ENCODE measurements around the gene DPP10. TPM values are rescaled to one million over a fixed set of nuclear protein-coding genes. Genes with fewer than 3 reads are reported as not detected.

Gene DPP10
- total and polyA plus RNA-seq, 10 of the 15 experiments (the other 5 are each of a cell fraction or from before 2014, with no cell fraction given): not detected

DNA sequence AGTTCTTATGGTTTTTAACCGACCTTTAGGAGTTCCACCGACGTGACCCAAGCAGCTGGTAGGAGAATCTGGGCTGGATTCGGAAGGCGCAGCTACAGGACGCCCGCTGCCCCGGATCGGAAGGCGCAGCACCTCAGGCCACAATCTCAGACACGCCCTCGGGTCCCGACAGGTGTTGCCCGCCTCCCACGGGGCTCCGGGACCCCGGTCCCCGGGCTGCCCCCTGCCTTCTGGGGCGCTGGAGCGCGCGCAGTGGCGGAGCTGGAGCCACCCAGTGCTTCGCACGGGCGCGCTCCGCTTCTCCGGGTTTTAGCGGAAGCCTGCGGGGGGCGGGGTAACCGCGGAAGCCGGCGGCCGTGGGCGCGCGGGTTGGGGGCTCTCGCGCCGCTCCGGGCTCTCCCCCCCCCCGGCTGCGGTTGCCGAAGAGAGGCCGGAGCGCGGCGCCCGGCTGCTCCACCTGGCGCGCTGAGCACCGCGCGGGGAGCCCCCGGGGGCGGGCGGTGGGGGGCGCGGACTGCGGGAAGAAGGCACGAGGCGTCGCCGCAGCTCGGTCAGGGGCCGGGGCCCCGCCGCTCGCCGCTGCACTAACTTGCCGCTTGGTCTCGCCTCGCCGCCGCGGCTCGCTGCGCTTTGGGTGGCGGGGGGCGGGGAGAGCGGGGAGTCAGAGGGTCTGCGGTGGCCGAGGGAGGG is 718.8 kb downstream of the DPP10 start:
- H3K4me3 ChIP-seq: no peak overlapping the region
- no peak overlapping the region for H3K9ac ChIP-seq (ENCODE audit: control insufficient read depth, insufficient read depth, low read length)
- SMC1A ChIA-PET (ENCODE audit: uncharacterized antibody, unreplicated experiment): no interaction called here
- H3K4me1 ChIP-seq (ENCODE audit: control insufficient read depth, insufficient read depth, low read length): no peaks in the 10 kb centered on the region
- no peak overlapping the region for H3K4me2 ChIP-seq (ENCODE audit: control insufficient read depth, insufficient read depth)
- H3K27ac ChIP-seq (ENCODE audit: control insufficient read depth, insufficient read depth): no peak overlapping the region
- FAIRE-seq (no peak), ATAC-seq (no peak), DNase-seq (ENCODE audit: low read depth, low spot score) (no peak)
- no peaks in the 10 kb centered on the region for H3K79me2 ChIP-seq (ENCODE audit: control insufficient read depth, insufficient read depth, low read length)
- RAD21 ChIA-PET (ENCODE audit: unreplicated experiment): no interaction called here
- in situ Hi-C loops (cut with MboI) (no loop called here), intact Hi-C loops (cut with micrococcal nuclease; ENCODE audit: unreplicated experiment) (loop anchor here (10.0 kb wide), 1 partner anchor 494 kb away; no protein-coding TSS in a partner anchor)
- POLR2A ChIA-PET: no interaction called here
- H4K20me1 ChIP-seq (ENCODE audit: control insufficient read depth, insufficient read depth): no peaks in the 10 kb centered on the region
- no peak for TF ChIP-seq EZH2 (IDR thresholded peaks at IDR 0.05; ENCODE audit: borderline replicate concordance, control insufficient read depth, low read depth, low read length)
- TF ChIP-seq EED (IDR thresholded peaks at IDR 0.05; ENCODE audit: low read depth): no peak
- TF ChIP-seq FOS (IDR thresholded peaks at IDR 0.05; ENCODE audit: borderline replicate concordance, extremely low read depth, insufficient read length): no peak
- TF ChIP-seq CHD1 (IDR thresholded peaks at IDR 0.05; ENCODE audit: low read depth, low read length): no peak
- TF ChIP-seq, protein P1, sequence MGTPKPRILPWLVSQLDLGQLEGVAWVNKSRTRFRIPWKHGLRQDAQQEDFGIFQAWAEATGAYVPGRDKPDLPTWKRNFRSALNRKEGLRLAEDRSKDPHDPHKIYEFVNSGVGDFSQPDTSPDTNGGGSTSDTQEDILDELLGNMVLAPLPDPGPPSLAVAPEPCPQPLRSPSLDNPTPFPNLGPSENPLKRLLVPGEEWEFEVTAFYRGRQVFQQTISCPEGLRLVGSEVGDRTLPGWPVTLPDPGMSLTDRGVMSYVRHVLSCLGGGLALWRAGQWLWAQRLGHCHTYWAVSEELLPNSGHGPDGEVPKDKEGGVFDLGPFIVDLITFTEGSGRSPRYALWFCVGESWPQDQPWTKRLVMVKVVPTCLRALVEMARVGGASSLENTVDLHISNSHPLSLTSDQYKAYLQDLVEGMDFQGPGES (IDR thresholded peaks at IDR 0.05): no peak
- TF ChIP-seq, protein P2, sequence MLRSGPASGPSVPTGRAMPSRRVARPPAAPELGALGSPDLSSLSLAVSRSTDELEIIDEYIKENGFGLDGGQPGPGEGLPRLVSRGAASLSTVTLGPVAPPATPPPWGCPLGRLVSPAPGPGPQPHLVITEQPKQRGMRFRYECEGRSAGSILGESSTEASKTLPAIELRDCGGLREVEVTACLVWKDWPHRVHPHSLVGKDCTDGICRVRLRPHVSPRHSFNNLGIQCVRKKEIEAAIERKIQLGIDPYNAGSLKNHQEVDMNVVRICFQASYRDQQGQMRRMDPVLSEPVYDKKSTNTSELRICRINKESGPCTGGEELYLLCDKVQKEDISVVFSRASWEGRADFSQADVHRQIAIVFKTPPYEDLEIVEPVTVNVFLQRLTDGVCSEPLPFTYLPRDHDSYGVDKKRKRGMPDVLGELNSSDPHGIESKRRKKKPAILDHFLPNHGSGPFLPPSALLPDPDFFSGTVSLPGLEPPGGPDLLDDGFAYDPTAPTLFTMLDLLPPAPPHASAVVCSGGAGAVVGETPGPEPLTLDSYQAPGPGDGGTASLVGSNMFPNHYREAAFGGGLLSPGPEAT (IDR thresholded peaks at IDR 0.05; ENCODE audit: low read depth): no peak
- TF ChIP-seq GABPA (IDR thresholded peaks at IDR 0.05; ENCODE audit: low read depth): no peak
- TF ChIP-seq RCOR1 (conservative IDR thresholded peaks at IDR 0.05; ENCODE audit: low read depth, low read length): no peak
- TF ChIP-seq WRNIP1 (IDR thresholded peaks at IDR 0.05; ENCODE audit: borderline replicate concordance, low read depth, low read length): no peak
- TF ChIP-seq POLR2AphosphoS5 (IDR thresholded peaks at IDR 0.05; ENCODE audit: low read length): no peak
- no peak for TF ChIP-seq SPI1 (IDR thresholded peaks at IDR 0.05; ENCODE audit: borderline replicate concordance, insufficient read depth, low read depth, low read length)
- no peak for TF ChIP-seq ZNF24 (IDR thresholded peaks at IDR 0.05)
- H3K27me3 ChIP-seq (replicated peaks in 1 of 2; ENCODE audit: control insufficient read depth in 2 of 2, insufficient read depth in 2 of 2, low read length in 1 of 2): peaks cover 0 to 1% of the 10 kb centered on the region in 2 experiments; a peak in 1 of 4 replicates
- BruUV-seq (replicated peaks): no TSS peak
- H3K36me3 ChIP-seq (ENCODE audit: control insufficient read depth in 2 of 2, insufficient read depth in 2 of 2, low read length in 1 of 2): no peaks in the 10 kb centered on the region
- CTCF ChIA-PET: no interaction called here
- no peaks in the 10 kb centered on the region; the same call in 2 of the 3 replicates for H3K9me3 ChIP-seq (replicated peaks; ENCODE audit: control insufficient read depth, insufficient read depth, low read length)
- WGBS (ENCODE audit: insufficient coverage, insufficient replicate concordance, low lambda C conversion rate, missing lambda C conversion rate): 44% methylated on average over 15 of the region's 86 CpGs
- no peak overlapping the region for H2AFZ ChIP-seq (ENCODE audit: control insufficient read depth, low read depth, low read length)

Data from GM12878 (cell line).